GM13976 (cell line): Measurements from ENCODE around the gene RIPK4.

Experiments used
- DNase-seq: peaks from one replicate; pipeline ENCODE4 v3.0.0; 2012; ENCODE audit warnings: low spot score
- in situ Hi-C: fragments of 300-500 bp; cut with MboI; formaldehyde crosslinking; loops from one replicate; pipeline ENCODE4 v1.12.0; 2022; ENCODE audit warnings: low sequenced_read_pairs, mixed read lengths, inconsistent platforms; ENCODE audit not compliant: unreplicated experiment
- TF ChIP-seq, protein P1 (sequence below): IDR thresholded peaks from 2 replicates; pipeline ENCODE4 v1.5.1; 2012; ENCODE audit warnings: borderline replicate concordance, mild to moderate bottlenecking; ENCODE audit not compliant: insufficient read depth; ENCODE audit errors: extremely low read depth, missing control alignments, control extremely low read depth

Gene RIPK4

DNA sequence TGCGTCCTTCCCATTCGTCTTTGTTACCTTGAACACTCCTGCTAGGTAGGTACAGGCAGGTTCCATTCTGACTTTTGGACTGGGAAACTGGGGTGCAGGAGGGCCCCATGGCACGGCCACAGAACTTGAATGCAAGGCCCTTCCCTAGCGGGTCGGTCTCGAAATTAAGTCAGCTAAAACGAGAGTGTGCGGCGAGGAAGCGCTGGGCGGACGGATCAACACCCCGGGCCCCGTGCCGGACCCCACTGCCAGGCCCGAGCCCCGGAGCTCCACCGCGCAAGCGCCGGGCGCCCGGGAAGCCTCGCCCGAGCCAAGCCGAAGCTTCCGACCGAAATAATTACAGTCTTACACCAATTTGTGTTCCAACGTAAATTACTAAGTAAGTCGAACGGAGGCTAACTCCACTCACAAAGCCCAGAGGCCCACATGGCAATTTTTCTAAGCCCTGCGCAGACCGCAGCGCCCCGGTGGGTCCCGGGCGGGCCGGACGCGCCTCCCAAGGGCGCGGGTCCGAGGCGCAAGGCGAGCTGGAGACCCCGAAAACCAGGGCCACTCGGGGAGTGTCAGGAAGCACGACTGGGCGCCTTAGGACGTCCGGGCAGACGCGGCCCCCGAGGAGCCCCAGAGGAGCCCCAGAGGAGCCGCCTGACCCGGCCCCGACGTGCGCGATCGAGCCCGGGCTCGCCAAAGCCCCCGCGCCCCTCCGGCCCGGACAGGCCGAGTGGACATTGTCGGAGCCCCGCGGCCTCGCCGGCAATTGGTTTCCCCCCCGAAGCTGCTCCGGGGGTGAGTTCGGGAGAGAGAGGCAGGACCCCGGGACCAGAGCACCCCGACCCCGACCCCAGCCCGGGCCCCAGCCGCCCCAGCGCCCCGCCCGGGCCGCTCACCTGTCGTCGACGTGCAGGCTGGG is 624 bp downstream of the RIPK4 start:
- no peak for DNase-seq
- TF ChIP-seq, protein P1, sequence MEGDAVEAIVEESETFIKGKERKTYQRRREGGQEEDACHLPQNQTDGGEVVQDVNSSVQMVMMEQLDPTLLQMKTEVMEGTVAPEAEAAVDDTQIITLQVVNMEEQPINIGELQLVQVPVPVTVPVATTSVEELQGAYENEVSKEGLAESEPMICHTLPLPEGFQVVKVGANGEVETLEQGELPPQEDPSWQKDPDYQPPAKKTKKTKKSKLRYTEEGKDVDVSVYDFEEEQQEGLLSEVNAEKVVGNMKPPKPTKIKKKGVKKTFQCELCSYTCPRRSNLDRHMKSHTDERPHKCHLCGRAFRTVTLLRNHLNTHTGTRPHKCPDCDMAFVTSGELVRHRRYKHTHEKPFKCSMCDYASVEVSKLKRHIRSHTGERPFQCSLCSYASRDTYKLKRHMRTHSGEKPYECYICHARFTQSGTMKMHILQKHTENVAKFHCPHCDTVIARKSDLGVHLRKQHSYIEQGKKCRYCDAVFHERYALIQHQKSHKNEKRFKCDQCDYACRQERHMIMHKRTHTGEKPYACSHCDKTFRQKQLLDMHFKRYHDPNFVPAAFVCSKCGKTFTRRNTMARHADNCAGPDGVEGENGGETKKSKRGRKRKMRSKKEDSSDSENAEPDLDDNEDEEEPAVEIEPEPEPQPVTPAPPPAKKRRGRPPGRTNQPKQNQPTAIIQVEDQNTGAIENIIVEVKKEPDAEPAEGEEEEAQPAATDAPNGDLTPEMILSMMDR: no peak
- in situ Hi-C loops: no loop called here

DNA sequence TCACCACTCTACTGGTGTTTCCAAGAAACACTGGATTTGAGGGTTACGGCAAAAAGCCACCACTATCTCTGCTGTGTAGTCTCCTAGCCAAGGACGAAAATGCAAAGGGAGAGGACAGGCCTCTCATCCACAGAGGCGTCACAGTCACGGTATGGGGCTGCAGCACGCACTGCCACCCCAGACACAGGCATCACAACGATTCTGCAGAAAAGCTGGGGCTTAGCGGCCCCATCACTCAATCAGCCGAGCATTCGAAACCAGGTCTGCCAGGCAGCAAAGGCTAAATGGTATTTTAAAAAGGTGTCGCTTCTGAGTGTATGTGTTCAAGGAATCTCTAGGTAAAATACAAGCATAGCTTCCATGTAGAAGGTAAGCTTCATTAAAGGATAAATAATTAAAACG is 1.4 kb downstream of the RIPK4 start:
- TF ChIP-seq, protein P1: no peak
- in situ Hi-C loops: no loop called here
- no peak for DNase-seq

DNA sequence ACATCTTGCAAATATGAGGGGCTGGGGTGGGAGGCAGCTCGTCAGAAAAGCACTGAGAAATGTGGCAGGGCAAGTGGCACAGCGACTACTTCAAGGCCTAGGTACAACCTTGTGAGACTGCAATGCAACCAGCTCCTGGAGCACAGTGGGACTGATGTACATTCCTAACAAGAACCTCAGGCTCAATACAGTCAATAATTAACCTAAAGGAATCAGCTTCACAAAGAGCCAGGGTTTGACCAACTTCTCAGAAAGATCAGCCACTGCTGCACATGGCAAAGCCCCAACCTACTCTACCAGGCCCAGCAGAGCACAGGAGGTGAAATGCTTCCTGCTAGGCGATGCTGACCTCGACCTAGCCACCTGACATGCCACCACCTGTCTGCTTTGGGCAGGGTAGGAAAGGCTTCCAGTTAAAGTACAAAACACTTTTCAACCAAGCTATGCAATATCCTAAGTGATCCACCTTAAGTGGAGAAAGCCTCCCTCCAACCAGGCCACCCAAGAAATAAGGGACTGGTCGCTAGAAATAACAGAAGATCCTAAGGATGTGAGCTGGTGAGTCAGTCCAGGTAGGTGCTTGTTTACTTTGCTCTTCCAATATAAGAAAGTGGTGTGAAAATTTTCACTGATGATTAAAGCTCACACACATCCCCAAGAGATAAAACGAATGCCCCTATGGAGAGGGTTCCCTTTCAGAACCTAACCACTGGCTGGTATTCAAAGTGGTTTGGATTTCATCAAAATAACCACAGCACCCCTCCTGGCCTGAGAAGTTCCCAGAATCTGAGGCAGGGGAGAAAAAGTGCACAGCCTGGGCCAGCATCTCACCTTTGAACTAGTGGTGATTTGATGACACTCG is 2.1 kb downstream of the RIPK4 start:
- TF ChIP-seq, protein P1: no peak
- in situ Hi-C loops: no loop called here
- DNase-seq: no peak

DNA sequence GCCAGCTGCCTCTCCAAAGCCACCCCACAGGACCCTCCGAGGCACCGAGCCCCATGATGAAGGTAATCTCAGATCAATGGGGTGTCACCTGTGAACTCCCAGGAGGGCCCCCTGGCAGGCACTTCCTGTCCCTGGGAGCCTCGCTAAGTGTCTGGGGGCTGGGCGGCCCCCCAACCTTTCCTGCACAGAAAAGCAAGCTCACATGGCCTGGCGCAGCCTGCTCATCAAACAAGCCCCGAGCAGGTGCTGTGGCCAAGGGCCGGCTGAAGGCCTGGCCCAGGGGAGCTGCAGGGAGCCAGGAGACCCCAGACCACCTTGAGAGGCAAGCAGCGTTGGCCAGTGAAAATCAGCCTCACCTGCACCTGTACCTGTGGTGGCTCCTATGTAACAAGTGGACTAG is 2.9 kb downstream of the RIPK4 start:
- TF ChIP-seq, protein P1: no peak
- in situ Hi-C loops: no loop called here
- DNase-seq: no peak

DNA sequence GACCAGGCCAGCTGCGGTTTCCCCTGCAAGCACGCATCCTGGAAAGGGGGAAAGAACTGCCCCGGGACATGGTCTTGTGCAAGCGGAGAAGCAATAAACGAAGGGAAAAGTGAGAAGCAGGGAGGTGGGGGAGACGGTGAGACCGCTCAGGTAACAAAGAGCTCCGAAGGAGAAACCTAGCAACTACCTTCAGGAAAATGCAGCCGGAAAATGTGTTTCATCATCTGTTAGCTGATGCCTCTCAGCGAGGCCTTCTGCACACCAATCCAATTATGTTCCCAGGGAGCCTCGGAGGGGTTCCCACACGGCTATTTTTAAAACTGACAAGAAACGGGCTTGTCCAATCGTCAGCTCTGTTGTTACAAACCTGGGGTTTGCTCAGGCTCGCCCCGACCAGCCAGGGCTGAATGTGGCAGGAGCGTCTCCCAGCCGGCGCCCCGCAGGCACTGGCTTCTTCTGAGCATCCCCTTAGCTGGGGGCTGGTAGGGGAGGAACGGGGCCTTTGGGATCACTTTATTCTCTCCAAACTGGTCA is 3.4 kb downstream of the RIPK4 start:
- TF ChIP-seq, protein P1: no peak
- no peak for DNase-seq
- in situ Hi-C loops: no loop called here

DNA sequence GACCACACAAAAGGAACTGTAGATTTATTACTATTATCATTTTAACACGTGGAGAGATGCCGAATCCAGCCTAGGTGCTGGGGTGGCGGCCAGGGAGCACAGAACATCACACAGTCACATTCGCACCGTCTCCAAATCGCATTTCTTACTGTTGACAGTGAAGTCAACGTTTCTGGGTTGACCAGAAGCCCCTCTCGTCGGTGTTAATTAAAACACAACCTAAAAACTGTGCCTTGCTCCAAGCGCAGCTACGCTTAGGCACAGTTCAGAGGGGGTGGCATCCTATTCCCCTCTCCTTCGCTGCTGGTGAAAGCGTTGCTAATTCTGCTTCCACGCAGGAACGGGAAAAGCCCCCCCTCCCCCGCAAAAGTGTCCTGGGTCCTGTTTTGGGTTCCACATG is 4.1 kb downstream of the RIPK4 start:
- TF ChIP-seq, protein P1: no peak
- in situ Hi-C loops: no loop called here
- DNase-seq: no peak
